ENCODE data around the gene FTSJ1. TPM values are rescaled to one million over a fixed set of nuclear protein-coding genes. Genes with fewer than 3 reads are reported as not detected.
"Not testable (repeated sequence)": the region's sequence is repeated elsewhere in the genome, so short reads cannot be mapped to it uniquely, and the experiment has no call there.

The FTSJ1 gene, protein sequence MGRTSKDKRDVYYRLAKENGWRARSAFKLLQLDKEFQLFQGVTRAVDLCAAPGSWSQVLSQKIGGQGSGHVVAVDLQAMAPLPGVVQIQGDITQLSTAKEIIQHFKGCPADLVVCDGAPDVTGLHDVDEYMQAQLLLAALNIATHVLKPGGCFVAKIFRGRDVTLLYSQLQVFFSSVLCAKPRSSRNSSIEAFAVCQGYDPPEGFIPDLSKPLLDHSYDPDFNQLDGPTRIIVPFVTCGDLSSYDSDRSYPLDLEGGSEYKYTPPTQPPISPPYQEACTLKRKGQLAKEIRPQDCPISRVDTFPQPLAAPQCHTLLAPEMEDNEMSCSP
- total RNA-seq, result 10 to 100 TPM; 45.7 to 74.7 (median 56.1) TPM

- ATAC-seq (ENCODE audit: low FRiP score), result peak; percentile 89
- DNase-seq (ENCODE audit: low spot score), result peak; percentile 50
- no peak for TF ChIP-seq CTCF (IDR thresholded peaks at IDR 0.05)
Observed at GRCh38 chrX:48475774-48476577, at the start of gene FTSJ1. FTSJ1 (plus strand) TSS chrX:48476199; CDS start chrX:48478048, 1,849 bp downstream.

GRCh38 chrX:48427027-48427716 lies 48.8 kb upstream of the FTSJ1 start:
- ATAC-seq (ENCODE audit: low FRiP score); DNase-seq (ENCODE audit: low spot score): not testable (repeated sequence)

DNA sequence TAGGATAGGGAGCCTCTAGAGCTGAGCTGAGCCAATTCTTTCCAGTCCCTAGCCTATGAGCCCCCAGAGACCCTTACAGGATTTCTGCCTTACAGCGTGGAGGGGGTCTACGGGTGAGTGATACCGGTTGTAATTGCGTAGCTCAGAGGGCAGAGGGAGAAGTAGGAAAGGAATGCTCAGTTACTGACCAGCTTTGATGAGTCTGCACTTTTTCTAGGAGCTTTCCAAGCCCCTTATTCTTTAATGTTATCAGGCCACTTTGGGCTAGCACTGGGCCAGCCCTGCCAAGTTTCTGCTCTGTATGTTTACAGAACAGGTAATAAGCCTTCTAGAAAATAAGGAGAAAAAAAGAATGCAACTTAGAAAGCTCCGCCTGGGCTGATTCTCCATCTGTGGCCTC lies 46.4 kb upstream of the FTSJ1 start:
- ATAC-seq (ENCODE audit: low FRiP score); DNase-seq (ENCODE audit: low spot score): not testable (repeated sequence)

GRCh38 chrX:48430166-48430565 lies 45.8 kb upstream of the FTSJ1 start:
- DNase-seq (ENCODE audit: low spot score); ATAC-seq (ENCODE audit: low FRiP score): not testable (repeated sequence)

DNA sequence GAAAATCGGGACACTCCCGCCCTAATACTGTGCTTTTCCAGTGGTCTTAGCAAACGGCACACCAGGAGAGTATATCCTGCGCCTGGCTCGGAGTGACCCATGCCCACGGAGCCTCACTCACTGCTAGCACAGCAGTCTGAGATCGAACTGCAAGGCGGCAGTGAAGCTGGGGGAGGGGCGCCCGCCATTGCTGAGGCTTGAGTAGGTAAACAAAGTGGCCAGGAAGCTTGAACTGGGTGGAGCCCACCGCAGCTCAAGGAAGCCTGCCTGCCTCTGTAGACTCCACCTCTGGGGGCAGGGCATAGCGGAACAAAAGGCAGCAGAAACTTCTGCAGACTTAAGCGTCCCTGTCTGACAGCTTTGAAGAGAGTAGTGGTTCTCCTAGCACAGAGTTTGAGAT lies 42.3 kb upstream of the FTSJ1 start:
- ATAC-seq (ENCODE audit: low FRiP score); DNase-seq (ENCODE audit: low spot score): not testable (repeated sequence)

DNA sequence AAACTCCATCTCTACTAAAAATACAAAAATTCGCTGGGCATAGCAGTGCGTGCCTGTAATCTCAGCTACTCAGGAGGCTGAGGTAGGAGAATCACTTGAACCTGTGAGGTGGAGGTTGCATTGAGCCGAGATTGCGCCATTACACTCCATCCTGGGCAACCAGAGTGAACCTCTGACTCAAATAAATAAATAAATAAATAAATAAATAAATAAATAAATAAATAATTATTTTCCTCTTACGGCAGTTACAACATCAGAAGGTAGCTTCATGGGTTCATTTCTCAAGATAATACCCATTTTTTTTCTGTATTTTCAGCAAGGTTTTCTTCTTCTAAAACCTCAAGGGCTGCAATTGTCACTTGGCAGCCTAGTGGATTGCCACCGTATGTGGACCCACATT lies 28.8 kb upstream of the FTSJ1 start:
- ATAC-seq (ENCODE audit: low FRiP score); DNase-seq (ENCODE audit: low spot score): not testable (repeated sequence)

DNA sequence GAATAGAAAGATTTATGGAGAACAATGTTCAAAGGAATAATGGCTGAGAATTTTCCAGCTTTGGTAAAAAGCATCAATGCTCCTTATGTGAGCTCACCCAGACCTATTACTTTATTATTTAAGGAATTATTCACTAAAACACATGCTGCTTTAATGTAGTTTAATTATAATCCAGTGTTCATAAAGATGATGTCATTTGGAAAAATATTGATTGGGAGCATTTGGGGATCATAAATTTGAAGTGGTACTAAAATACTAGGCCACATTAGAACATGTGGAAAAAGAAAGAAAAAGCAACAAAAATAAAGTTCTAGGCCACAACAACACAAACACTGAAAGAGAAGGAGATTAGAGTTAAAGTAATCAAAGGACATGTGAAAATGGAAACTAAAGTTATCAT lies 25.9 kb upstream of the FTSJ1 start:
- no peak for TF ChIP-seq CTCF (IDR thresholded peaks at IDR 0.05)
- DNase-seq (ENCODE audit: low spot score), result no peak
- ATAC-seq (ENCODE audit: low FRiP score), result no peak

DNA sequence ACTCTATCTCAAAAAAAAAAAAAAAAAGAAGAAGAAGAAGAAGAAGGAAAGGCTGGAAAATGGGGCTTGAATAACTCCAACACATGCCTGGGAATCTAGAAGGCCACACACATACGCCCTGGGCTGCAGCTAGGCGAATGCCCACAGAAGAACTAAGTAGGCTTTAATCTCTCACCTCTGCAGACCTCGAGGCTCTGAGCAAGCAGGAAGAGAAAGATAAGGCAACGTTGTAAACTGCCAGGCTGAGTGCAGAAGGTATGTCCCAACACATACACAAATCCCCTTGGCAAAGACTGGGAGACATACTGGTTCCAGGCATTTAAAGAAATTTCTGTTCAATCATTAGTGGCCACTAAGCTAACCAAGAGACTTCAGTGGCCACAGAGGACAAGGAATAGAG lies 24.3 kb upstream of the FTSJ1 start:
- no peak for TF ChIP-seq CTCF (IDR thresholded peaks at IDR 0.05)
- DNase-seq (ENCODE audit: low spot score), result no peak
- ATAC-seq (ENCODE audit: low FRiP score), result no peak

DNA sequence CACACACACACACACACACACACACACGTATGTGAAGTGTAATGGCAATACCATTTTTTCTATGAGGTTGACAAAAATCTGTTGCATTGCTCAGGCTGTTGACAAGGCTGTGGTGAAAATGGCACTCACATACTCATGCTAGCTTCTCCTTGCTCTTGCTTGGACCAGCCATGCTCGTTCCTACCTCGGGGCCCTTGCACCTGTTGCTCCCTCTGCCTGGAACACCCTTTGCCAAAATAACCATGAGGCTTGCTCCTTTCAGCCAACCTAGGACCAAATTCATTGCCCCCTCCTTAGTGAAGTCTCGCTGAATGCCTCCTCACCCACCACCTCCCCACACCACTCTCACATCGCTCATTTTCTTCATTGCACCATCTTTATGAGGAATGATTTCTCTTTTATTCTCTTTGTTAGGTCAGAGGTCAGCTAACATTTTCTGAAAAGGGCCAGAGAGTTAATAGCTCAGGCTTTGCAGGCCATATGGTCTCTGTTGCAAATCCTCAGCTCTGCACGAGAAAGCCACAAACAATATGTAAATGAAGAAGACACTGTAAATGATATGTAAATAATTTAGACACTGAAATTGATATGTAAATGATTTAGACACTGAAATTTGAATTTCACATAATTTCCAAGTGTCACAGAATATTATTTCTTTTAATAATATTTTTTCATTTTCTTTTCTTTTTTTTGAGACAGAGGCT lies 19.2 kb upstream of the FTSJ1 start:
- ATAC-seq (ENCODE audit: low FRiP score) (no peak), DNase-seq (ENCODE audit: low spot score) (no peak)
- TF ChIP-seq CTCF (IDR thresholded peaks at IDR 0.05), result no peak
